ENCODE results near the gene FBRSL1. TPM values are rescaled to one million over a fixed set of nuclear protein-coding genes. Genes with fewer than 3 reads are reported as not detected.

The FBRSL1 gene
- total and polyA plus RNA-seq, 9 of the 15 experiments (the other 6 are each of a cell fraction or from before 2014, with no cell fraction given) = 0.24 to 129 (median 7.3) TPM

DNA sequence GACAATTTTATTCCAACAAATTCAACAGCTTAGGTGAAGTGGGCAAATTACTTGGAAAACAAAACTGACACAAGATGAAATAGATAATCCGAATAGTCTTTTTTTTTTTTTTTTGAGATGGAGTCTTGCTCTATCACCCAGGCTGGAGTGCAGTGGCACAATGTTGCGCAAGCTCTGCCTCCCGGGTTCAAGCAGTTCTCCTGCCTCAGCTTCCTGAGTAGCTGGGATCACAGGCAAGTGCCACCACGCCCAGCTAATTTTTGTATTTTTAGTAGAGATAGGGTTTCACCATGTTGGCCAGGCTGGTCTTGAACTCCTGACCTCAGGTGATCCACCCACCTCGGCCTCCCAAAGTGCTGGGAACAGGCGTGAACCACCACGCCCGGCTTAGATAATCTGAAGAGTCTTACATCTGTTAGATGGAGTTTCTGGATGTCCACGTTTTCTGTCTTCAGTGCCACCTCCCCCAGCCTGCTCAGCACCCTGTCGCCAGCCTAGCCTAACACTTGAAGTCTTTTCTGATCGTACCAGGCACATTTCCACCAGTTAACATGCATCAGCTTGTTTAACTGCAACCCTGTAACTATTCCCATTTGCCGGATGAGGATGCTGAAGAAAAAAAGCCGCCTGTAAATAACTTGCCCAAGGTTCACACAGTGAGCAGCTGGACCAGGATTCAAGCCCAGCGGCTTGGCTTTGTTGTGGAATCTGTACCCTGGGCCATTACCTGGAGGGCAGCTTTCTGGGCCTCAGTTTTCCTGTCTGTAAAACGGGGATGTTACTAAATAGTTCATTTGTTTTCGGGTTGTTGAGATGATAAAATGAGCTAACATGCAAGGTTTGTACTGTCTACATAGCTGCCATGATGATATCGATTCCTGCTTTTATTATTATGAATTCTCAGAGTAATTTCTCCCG lies 26.4 kb downstream of the FBRSL1 start:
- FAIRE-seq (no peak), ATAC-seq (no peak), DNase-seq (ENCODE audit: extremely low read depth in 1 of 4, low spot score in 3 of 4) (no peak)
- BruUV-seq (replicated peaks) = no TSS peak
- H3K27me3 ChIP-seq (ENCODE audit: control insufficient read depth in 2 of 2, insufficient read depth in 2 of 2, low read length in 2 of 2) = no peaks in the 10 kb centered on the region
- CTCF ChIA-PET (ENCODE audit: low intra/inter-chr PET ratio) = no interaction called here
- H3K9me3 ChIP-seq (replicated peaks; ENCODE audit: control insufficient read depth, insufficient read depth, low read depth, low read length) = peaks cover 11% of the 10 kb centered on the region
- peaks cover 4% of the 10 kb centered on the region for H4K20me1 ChIP-seq (replicated peaks; ENCODE audit: control insufficient read depth, insufficient read depth, low read length)
- H2AFZ ChIP-seq (ENCODE audit: low read depth, low read length) = no peak overlapping the region
- POLR2A ChIA-PET = interaction anchor here (0.5 to 0.7 kb wide), 2 partner anchors 31 to 118 kb away, joined by 3 read pairs; no protein-coding TSS in a partner anchor
- in situ Hi-C loops (cut with MboI) (no loop called here), intact Hi-C loops (cut with micrococcal nuclease) (no loop called here)
- no peaks in the 10 kb centered on the region for H3K79me2 ChIP-seq (ENCODE audit: control insufficient read depth, insufficient read depth, low read length)
- H3K27ac ChIP-seq (ENCODE audit: extremely low read depth, low read depth, low read length) = no peak overlapping the region
- peaks cover 0 to 57% of the 10 kb centered on the region in 2 experiments; a peak in 2 of 5 replicates for H3K4me1 ChIP-seq (replicated peaks in 1 of 2; ENCODE audit: control insufficient read depth in 2 of 2, insufficient read depth in 2 of 2, low read length in 2 of 2)
- H3K4me3 ChIP-seq = no peak overlapping the region
- H3K4me2 ChIP-seq (ENCODE audit: insufficient read depth, low read length) = no peak overlapping the region
- no peak overlapping the region for H3K9ac ChIP-seq (ENCODE audit: insufficient read depth in 1 of 2, low read depth in 2 of 2, low read length in 2 of 2)
- WGBS (ENCODE audit: insufficient coverage, low coverage, missing lambda C conversion rate) = 49% methylated on average over 18 of the region's 18 CpGs
- TF ChIP-seq KLF13 (tag; IDR thresholded peaks at IDR 0.05; ENCODE audit: borderline replicate concordance, low read depth) = no peak
- no peak for TF ChIP-seq RBM22 (IDR thresholded peaks at IDR 0.05; ENCODE audit: low read depth, low read length, poor library complexity, severe bottlenecking)
- peak; percentile 92 for TF ChIP-seq CEBPB (tag; IDR thresholded peaks at IDR 0.05)
- peak; percentile 11; the same call in 1 of the 2 replicates for TF ChIP-seq CBFA2T3 (IDR thresholded peaks at IDR 0.05)
- no peak for TF ChIP-seq ZNF695 (CRISPR knock-in tag; IDR thresholded peaks at IDR 0.05)
- TF ChIP-seq KDM1A (IDR thresholded peaks at IDR 0.05) = peak; percentile 43 to 56; a peak in 3 of 4 replicates
- peak; percentile 73 for TF ChIP-seq BCOR (IDR thresholded peaks at IDR 0.05)
- peak; percentile 56; the same call in 1 of the 2 replicates for TF ChIP-seq CEBPG (CRISPR knock-in tag; IDR thresholded peaks at IDR 0.05)
- TF ChIP-seq CEBPG (tag; conservative IDR thresholded peaks at IDR 0.05 in 1 of 2, IDR thresholded peaks at IDR 0.05 in 1 of 2) = peak; percentile 56 to 67
- peaks cover 6% of the 10 kb centered on the region; the same call in 2 of the 3 replicates for H3K36me3 ChIP-seq (ENCODE audit: control insufficient read depth, insufficient read depth, low read length)
- peaks cover 6% of the 10 kb centered on the region for H3K9me1 ChIP-seq (ENCODE audit: control insufficient read depth, insufficient read depth, low read length)
